Measurements from ENCODE around the gene PTCRA.
"Not testable (repeated sequence)": the region's sequence is repeated elsewhere in the genome, so short reads cannot be mapped to it uniquely, and the experiment has no call there.

PTCRA gene

DNA sequence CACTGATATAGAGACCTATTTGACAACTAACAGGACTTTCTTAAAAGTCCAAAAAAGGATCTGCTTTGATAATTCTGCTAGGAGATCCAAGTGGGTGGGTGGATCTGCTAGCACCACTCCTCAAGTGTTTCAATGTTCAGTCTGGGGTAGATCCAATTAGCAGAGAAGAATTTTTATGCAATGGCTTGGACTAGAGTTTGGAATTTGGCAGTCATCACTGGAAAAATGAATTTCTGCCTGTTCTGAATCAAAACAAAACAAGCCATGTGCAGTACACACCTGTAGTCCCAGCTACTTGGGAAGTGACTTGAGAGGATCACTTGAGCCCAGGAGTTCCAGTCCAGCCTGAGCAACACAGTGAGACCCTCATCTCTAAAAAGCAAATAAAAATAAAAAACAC, 32.1 kb downstream of the PTCRA start:
- no peak for DNase-seq

DNA sequence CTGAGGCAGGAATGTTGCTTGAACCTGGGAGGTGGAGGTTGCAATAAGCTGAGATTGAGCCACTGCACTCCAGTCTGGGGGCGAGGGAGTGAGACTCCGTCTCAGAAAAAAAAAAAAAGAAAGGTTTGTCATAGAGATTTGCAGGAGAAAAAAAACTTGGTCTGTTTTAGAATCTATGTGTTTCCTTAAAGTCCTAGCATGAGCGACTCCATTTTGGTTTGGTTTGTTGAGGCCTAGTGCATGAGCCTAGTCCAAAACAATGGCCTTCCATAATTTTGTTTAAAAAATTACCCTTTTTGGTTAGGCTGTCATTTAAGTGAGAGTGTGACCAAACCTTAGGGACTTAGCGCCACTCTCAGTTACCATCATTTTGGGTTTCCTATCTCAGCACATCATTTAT, 36.5 kb downstream of the PTCRA start:
- no peak for DNase-seq

DNA sequence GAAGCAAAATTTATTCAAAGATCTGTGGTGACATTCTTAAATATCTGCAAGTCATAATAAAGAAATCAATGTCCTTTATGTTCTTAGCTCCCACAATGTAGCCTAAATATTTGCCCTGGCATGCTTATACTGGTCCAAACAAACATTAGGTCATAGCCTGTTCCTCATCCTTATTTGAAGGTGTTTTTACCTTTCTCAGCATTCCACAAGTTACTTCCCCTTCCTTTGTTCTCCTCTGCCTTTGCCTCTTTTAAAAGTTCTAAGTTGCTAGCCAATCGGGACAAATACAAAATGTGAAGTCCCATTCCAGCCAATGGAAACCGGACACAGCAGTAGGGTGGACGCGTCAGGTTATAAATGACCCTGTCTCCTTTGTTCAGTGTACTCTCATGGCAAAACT, 38.6 kb downstream of the PTCRA start:
- not testable (repeated sequence) for DNase-seq

DNA sequence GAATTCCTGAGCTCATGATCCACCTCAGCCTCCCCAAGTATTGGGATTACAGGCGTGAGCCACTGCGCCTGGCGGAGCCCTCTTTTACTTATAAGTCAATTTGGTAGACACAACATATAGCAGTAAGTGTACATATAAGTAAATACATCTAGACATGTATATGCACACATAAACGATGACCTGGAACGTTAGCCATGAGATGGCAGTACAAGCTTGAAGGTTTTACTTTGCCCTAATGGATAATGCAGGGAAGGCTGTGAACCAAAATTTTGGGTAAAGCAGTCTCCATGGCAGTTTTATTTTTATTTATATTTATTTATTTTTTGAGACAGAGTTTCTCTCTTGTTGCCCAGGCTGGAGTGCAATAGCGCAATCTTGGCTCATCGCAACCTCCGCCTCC, 42.3 kb downstream of the PTCRA start:
- no peak for DNase-seq

GRCh38 chr6:42959917-42960242, 44.0 kb downstream of the PTCRA start:
- DNase-seq = no peak

- no peak for DNase-seq
Measured at GRCh38 chr6:42960243-42961019, 44.6 kb downstream of the PTCRA start, which contains the start of gene GNMT. Gene GNMT (plus strand): TSS chr6:42960754. CDS start chr6:42960768, 14 bp downstream.

DNA sequence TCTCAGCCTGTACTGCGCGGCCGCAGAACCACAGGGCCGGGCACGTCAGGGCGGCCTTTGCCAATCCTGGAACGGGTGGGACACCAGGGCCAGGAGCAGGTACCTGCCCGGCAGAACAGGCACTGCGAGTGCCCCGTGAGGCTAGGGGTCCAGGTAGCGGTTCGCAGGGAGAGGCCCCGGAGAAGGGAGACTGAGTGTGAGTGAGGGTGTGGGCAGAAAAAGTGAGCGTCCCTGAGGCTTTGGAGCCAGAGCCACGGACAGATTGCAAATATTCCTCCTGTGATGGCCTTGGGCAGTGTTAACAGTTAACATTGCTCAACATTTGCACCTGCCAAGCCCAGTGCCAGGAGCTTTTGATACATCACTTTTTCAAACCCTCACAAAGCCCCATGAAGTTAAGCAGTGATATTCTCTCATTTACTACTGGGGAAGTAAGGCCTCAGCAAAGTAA, 45.2 kb downstream of the PTCRA start:
- DNase-seq = no peak

DNA sequence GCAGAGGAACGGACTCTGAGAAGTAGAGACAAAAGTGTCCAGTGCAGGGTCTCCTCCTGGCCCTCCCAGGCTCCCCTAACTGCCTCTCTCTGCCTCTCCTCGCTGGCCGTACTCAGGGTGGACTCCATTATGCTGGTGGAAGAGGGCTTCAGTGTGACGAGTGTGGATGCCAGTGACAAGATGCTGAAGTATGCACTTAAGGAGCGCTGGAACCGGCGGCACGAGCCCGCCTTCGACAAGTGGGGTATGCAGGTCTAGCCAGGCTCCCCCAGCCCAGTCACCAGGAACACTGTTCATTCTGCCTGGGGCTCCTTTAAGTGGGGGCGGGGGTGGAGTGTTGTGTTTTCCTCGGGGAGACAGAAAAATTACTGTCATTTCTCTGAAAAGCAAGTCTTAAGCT, 46.2 kb downstream of the PTCRA start:
- no peak for DNase-seq

DNA sequence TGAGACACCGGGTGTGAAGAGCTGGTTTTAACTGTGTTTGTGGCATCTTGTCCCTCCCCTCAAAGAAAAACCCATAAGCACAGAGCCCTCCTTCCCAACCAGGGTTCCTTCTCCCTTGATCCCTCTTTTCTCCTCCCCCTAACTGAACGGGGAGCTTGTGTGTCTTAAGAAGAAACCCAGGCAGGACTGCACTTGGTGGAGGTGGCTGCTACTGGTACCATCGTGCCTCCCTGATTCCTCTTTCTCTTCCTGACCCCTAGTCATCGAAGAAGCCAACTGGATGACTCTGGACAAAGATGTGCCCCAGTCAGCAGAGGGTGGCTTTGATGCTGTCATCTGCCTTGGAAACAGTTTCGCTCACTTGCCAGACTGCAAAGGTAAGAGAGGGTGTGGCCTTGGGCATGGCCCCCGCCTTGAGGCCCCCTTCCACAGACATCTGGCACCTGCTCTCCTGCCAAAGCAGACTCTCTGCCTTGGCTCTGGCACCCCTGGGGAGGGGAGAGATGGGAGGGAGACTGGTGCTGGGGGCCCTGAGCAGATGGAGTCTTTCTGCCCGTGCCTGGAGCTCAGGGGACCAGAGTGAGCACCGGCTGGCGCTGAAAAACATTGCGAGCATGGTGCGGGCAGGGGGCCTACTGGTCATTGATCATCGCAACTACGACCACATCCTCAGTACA, 46.8 kb downstream of the PTCRA start:
- DNase-seq = no peak

GRCh38 chr6:42963179-42963854, 47.5 kb downstream of the PTCRA start:
- DNase-seq = no peak

GRCh38 chr6:42963855-42964605, 48.2 kb downstream of the PTCRA start:
- peak; percentile 58 to 69 for DNase-seq

- no peak for DNase-seq
Measured at GRCh38 chr6:42966571-42966970, 50.7 kb downstream of the PTCRA start.

DNA sequence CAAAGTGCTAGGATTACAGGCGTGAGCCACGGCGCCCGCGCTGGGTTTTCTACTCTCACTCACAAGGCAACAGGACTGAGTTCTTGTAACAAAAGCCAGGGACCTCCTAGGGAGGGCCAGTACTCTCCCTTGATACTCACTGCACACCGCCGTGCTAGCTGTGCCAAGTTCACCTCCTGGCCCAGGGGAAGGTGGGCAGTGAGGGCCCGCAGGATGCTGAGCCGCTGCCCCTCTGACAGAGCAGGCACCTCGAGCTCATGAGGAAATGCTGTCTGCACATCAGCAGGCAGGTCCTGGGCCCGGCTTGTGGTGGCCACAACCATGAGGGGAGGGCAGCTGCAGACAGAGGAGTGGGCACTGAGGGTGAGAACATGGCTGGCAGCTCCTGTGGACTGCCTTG, 51.4 kb downstream of the PTCRA start:
- no peak for DNase-seq

DNA sequence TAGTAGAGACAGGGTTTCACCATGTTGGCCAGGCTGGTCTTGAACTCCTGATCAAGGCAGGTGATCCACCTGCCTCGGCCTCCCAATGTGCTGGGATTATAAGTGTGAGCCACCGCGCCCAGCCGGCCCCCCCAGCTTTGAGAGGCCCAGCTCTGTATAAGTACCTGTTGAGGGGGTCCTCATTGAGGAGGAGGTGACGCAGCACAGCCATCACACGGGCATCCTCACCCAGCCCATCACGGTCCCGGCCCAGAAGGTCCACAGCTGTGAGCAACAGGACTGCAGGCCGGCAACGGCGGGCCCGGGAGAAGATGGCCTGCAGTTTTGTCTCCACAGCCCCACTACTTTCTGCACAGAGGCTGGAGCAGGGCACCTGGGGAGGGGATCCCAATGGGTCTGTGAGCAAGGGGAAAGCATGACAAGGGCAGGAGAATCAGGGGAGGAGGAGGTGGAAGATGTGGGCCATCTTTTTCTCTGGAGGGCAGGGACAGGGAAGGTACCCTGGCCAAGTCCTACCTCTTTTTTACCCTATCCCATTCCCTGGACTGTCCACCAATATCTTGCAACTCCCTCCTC, 52.4 kb downstream of the PTCRA start:
- no peak for DNase-seq

DNA sequence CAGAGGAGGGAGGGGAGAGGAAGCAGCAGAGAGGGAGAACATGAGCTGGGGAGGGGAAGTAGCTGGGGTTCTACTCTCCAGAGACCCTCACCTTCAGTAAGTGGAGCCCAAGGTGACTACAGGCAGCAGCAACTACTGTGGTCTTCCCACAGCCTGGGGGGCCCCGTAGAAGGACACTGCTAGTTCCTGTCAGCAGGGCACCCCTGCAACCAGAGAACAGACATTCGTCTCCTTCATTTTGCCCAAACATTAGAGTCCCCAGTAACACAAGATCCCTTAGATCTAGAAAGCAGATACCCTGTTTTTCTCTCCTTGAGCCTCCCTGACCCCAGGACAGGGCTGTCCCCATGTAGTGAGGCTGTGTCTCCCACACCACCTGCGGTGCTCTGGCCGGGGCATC, 52.9 kb downstream of the PTCRA start:
- DNase-seq = no peak

DNA sequence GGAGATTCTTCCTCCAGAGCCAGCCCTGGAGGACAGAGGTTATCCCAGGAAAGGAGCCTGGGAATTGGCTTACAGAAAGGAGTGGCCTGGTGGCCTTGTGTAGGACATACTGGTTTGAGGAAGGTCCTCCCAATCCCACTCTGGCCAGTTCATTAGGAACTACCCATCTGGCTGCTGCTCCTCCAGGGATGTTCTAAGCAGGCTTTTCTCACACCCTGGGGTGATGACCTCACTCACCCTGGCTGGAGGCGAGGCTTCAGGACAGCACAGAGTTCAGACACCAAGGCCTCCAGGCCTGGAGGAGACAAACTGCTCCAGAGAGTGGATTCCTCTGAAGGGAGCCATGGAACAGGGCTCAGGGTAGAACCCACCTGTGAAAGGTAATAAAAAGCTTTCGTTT, 53.6 kb downstream of the PTCRA start:
- no peak for DNase-seq

- no peak for DNase-seq
Measured at GRCh38 chr6:42969934-42970333, 54.1 kb downstream of the PTCRA start.

DNA sequence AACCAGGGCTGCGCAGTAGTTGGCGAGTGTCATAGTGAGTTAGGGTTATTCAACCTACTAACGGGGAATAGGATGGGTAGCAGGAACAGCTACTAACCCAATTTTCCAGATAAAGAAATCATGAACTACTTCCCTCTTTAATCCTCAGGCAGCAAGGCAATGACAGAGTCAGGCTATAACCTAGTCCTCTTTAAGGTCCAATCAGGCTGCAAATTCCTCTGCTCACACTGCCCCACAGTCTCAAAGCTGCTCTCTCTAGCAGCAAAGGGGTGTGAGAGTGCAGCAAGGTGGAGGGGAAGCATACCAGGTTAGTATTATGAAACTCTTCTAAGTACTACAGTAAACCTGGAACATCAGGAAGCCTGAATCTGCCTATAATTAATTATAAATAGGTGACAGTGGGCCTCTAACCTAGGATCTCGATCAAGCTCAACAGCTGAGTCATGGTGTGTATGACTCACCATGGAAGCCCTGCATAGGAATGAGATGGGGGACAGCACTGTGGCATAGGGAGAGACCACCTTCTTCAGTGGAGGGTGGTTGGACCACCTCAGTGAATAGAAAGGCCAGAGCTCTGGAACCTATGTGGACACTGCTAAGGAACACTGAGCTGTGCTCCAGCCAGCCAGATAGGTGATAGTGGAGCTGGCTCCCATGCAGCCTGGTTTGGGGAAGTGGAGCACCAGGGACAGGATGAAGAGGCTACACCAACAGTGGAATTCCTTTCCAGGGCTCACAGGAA, 55.2 kb downstream of the PTCRA start:
- no peak for DNase-seq

DNA sequence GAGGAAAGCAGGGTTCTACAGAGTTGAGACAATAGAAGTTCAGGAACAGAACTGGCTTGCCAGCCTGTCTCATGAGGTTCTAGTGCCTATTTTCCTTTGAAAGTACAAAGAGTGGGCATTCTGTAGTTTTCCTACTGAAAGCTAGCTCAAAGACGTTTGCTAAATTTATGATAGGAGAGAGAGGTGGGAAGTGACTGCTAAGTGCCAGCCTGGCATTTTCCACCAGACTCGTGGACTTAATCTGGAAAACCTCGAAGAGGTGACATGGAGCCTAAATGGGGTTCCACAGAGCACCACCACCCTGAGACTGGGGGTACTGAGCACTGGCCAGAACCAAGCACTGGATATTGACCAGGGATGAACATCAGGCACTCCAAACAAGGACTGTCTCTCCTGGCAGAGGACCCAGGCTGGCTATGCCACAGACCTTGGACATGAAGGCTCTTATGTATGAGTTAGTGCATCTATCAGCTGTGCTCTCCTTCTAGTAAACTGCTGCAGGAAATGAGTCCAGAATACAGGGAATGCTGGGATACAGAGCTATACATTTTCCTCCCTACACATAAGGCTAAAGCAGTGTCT, 56.0 kb downstream of the PTCRA start:
- no peak for DNase-seq

GRCh38 chr6:42973926-42974325, 58.1 kb downstream of the PTCRA start:
- no peak for DNase-seq

DNA sequence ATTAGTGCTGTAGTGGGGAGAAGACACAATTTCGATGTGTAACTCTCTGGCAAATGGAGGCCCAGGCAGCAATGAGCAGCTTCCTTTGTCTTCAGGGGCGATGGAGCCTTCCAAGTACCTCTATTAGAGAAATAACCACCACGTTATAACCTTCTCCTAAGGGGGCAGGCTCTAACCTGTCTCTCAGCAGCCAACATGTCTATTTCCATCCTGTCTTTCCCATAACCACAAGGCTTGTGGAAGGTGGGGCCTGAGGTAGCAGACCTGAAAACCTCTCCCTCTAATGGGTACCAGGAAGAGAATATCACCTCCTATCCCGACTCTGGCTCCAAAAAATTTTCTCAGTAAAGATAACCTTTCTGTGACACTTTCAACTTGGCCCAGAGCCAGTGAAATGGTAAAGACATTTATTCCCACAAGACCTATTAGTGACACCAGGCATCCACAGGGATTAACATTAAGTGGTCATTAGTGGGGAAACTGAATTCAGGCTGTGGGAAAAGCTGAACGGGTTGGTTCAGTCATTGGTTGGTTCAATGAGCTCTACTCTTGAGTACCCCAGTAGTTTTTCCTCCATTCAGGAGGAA, 59.2 kb downstream of the PTCRA start:
- no peak for DNase-seq
